Brain pericyte (primary cell): Measurements from ENCODE around the gene AGPAT4.

ENCODE experiments used
- DNase-seq: peaks from one replicate; pipeline ENCODE4 v3.0.0-alpha.2; 2012; ENCODE audit warnings: low read depth, low spot score

AGPAT4 gene

DNA sequence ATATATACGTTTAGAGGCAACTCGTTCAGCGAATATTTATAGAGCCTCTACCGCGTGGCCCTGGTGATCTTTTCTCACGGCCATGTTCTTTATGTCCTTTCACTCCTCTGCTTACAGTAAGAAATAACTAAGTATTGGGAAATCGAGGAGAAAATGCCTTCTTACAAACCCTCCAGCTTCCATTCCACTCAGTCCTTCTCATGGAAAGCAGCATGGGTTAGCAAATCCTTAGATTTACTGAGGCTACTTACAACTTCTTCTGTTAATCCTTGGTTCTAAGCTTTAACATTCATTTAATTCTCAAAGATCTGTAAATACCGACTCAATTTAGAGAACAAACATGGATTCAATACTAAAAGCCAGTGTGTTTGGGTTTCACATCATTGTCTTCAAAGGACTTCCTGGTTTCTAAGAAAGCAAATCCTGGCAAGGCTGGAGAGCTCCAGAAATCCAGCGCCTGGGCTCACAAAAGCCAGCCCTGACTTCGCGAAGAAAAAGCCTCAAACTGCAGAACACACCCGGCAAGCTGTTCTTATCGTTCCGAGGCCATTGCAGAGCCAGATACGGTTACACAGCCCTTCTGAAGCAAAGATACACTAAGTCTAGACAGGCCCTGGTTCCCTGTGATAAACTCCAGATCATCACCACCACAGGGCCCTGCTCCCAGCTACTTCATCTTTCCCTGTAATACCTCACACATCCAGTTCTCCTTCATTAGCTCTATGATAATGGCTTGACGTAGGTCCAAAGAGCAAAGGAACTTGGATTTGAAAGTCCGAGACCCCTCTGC is 19.2 kb downstream of the AGPAT4 start:
- DNase-seq = no peak

DNA sequence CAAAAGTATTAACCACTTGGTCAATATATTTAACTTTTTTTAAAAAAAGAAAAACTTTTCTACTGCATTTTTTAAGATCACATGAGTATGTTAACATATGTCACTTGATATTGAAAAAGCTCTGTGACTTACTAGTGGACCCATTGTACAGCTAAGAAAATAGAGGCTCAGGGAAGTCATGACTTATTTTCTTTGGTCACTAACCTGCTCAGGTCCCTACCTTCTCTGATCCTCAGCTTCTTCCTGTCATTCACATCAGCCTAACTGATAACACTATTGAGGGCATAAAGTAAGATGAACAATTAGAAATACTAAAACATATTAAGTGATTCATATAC is 19.8 kb downstream of the AGPAT4 start:
- no peak for DNase-seq

- no peak for DNase-seq
Measured at GRCh38 chr6:161251345-161251744, 22.5 kb downstream of the AGPAT4 start.

- no peak for DNase-seq
Measured at GRCh38 chr6:161249327-161249726, 24.5 kb downstream of the AGPAT4 start.

DNA sequence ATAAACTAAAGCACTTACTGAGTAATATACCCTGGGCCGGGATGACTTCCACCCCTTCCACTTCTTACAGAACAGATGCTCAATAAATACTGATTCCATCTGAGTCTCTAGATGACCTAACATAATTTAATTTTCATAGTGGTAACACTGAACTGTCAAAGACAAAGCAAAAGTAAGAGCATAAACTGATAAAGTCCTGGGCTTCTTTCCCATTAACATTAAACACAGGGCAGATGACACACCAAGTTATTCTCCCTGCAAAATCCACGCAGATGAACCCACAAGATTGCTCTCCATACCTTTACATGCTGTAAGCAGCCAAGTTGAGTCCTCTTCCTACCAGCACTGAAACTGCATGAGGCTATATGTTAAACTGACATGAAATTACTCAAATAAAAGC is 27.1 kb downstream of the AGPAT4 start:
- no peak for DNase-seq

- DNase-seq = no peak
Measured at GRCh38 chr6:161245363-161245762, 28.5 kb downstream of the AGPAT4 start.

DNA sequence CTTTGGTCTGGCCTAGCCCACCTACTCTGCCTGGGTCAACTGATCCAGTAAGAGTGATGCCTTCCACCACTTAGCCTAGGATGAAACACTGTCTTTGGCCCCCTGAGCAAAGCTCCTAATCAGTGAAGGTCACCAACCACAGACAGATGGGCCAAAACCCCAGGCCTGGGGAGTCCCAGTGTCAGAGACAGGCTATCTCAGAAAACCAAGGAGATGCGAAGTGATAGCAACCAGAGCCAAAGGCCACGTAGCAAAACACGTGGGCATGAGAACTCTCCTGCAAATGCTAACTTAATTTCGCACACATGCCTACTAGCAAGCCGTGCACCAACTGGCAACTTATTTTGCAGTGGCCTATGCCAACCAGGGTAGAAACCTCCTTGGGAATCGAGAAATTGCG is 29.1 kb downstream of the AGPAT4 start:
- DNase-seq = no peak

GRCh38 chr6:161242779-161243693 is 30.8 kb downstream of the AGPAT4 start:
- DNase-seq = no peak

DNA sequence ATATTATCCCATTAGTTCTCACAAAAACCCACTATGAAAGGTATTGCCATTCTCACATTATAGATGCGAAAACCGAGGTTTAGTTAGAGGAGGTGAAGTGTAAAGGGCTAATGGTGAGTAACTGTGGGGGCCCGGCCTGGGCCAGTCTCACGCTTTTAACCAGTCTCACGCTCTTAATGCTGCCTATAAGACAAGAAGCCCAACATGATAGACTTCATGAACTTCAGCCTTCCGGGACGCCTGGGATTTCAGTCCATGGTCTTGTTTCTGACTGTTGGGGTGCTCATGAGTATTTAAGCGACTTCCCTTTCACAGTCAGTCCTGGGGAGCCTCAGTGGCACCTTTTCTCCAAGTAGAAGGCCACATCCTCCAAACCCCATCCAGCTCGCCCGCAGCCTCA is 31.7 kb downstream of the AGPAT4 start:
- DNase-seq = no peak

- no peak for DNase-seq
Measured at GRCh38 chr6:161239001-161239400, 34.9 kb downstream of the AGPAT4 start.

DNA sequence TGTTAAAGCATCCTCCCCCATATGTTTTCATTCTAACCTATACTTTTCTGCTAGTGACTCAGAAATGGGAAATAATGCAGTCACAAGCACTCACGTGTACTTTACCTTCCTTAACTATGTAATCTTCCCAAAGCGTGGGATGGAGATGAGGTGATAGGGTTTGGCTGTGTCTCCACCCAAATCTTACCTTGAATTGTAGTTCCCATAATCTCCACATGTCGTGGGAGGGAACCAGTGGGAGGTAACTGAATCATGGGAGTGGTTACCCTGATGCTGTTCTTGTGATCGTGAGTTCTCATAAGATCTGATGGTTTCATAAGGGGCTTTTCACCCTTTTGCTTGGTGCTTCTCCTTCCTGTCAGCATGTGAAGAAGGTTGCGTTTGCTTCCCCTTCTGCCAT is 35.4 kb downstream of the AGPAT4 start:
- DNase-seq = no peak

- DNase-seq = no peak
Measured at GRCh38 chr6:161238081-161238480, 35.8 kb downstream of the AGPAT4 start.

DNA sequence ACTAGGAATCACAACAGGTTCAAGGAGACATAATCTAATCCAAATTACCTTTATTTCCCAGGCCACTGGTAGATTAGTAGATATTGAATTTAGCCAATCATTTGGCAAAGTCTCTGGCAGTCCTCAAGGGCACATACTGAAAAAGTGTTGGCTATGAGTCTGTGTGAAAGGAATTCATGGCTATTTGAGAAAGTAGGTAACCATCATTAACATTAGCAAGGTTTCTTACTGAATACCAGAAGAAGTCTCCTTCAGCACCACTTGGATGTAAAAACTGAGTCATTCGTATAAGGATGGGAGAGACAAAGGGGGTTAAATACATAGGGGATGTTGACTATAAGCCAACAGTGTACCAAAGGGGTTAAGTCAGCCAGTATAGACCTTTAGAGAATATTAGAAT is 36.7 kb downstream of the AGPAT4 start:
- DNase-seq = no peak

DNA sequence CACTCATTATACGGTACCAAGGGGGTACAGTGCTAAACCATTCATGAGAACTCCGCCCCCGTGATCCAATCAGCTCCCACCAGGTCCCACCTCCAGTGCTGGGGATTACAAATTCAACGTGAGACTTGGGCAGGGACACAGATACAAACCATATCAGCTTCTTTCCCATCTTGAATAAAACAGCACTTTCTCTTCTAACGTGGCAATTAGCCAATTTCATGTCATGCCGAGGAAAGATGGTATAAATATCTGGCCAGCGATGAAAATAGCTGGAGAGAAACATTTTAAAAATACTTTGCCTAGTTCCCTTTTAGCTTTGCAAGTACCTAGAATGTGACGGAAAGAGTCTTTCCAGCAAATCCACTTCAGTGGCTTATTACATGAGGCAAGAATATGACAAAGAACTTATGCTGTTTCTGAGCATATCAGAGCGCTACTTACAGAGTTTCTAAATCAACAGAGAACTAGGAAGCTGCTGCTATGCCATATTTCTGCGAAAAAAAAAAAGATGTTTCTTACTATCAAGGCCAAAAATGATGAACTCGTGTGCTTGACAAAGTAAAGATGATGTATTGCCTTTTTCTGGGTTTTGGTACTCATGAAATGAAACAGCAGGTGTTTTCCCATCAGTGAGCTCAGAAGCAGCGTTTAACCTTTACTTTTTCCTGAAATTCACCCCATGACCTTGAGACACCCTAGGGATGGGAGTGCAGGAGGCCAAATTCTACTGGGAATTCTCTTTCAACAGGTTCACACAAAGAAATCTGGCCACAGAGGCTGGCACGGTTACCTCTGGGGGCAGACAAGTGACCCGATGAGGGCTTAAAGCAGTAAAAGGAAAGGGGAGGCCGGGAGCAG is 37.9 kb downstream of the AGPAT4 start:
- DNase-seq = no peak

GRCh38 chr6:161233986-161234661 is 39.7 kb downstream of the AGPAT4 start:
- DNase-seq = peak; percentile 62

DNA sequence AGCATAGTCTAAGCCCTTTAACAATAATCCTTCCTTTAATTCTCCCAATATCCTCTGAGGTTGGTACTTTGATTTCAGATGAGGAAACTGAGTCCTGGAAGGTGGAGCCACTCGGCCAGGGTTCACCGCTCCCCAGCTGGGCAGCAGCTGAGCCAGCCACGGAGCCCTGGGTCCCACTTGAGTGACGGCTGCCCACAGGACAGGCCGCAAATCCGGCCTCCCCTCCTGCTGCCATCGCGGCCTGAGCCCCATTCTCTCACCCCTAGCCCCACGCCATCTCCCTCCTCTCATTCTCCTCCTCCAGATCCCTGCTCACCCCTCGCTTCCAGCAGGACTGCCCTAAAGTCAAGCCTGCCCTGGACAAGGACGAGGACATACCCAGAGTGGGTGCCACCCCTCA is 41.4 kb downstream of the AGPAT4 start:
- DNase-seq = no peak

DNA sequence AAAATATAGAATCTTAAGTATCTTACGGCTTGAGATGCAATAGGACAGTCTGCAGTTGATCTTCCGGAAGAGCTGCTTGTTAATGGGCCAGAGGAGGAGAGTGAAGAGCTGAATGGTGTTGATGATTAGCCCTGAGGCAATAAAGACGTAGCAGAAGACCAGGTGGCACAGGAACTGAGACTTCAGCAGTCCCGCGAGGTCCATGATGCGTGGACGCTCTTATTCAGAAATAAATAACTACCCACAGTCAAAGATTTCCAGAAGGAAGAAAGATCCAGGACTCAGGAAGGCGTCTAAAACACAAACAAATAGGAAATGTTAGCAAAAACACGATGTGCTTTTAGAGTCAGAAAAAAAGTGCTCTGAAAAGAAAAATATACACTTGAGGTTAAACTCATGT is 41.9 kb downstream of the AGPAT4 start:
- DNase-seq = no peak

DNA sequence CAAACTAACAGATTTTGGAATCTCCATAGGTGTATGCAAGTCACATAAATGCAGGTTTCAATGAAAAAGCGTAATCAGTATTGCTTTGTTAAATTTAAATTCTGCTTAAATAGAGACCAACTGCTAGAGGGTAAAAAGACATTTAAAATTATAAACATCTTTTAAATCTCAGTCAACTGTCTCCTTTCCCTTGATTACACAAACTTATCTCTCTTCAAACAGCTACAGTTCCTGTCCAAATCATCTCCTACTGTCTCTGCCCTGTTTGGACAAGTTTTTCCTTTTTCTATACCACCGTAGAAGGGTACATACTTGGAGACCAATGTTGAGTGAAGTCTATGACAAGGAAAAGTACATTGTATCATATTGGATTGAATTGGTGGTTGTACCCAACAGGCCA is 43.5 kb downstream of the AGPAT4 start:
- no peak for DNase-seq

DNA sequence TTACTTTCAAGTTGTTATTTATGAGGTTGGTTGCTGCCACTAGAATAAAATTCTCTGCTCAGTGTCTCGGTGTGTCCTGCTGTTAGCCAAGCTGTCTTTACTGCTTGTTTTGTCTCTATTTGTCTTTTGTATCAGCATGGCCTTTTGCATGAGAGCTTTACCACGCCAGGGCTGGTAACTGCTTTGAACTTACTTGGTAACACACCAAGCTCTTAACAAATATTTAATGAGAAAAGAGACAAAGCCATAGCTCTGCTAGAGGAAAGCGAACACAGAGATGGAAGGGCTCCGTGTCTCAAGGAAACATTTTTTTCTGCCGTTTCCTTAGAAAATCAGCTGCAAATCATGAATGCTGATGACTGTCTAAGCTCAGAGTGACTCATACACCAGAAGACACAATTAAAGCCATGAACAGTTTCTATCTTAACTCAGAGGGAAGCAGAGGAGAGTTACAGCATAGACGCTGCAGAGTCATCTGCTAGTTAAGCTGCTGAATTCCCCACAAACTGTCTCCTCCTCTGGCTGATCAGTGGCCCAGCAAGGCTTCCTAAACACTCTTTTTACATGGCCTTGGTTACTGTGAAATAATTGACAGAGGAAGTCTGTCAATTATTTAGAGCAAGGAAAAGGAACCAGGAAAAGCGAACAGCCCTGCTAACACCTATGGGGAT is 44.8 kb downstream of the AGPAT4 start:
- DNase-seq = peak; percentile 31

DNA sequence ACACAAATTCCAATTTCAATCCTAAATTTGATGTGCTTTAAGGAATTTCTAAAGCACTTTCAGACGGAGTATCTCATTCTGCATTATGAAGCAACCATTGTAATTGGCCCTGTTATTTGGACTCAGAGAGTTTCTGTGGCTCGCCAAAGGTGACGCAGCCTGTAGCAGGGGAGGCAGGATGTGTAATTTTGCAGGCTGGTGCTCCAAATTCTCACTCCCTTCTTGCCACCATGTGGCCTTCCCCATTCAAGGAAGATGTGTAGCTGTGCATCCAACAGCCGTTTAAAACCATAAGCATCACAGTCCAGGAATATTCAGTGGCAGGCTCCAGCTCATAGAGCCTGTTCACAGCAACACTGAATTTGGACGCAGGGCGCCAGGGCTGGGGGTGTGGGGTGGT is 45.8 kb downstream of the AGPAT4 start:
- DNase-seq = no peak
